22Rv1 (cell line): ENCODE measurements around the gene NANOS3.

ENCODE experiments used
- H3K27ac ChIP-seq: fragments of 450-650 bp; 2 replicates; pipeline ENCODE4 v1.5.1; 2017
- CTCF ChIP-seq: fragments of 450-650 bp; IDR thresholded peaks from 2 replicates; pipeline ENCODE4 v1.5.1; 2017; ENCODE audit warnings: mild to moderate bottlenecking
- ZFX ChIP-seq: fragments of 450-650 bp; IDR thresholded peaks from 2 replicates; pipeline ENCODE4 v1.6.1; 2017; ENCODE audit warnings: antibody characterized with exemption, borderline replicate concordance

The NANOS3 gene

GRCh38 chr19:13887018-13887436 is 10.1 kb downstream of the NANOS3 start:
- H3K27ac ChIP-seq: no peak overlapping the region
- TF ChIP-seq CTCF: no peak

- H3K27ac ChIP-seq: no peak overlapping the region
- TF ChIP-seq ZFX (no peak), CTCF (no peak)
These were observed 10.6 kb downstream of the NANOS3 start for GRCh38 chr19:13887517-13887916.

- H3K27ac ChIP-seq: no peak overlapping the region
- no peak for TF ChIP-seq ZFX
- TF ChIP-seq CTCF: no peak
These were observed 11.3 kb downstream of the NANOS3 start for GRCh38 chr19:13888281-13888680.

- H3K27ac ChIP-seq: no peak overlapping the region
- TF ChIP-seq ZFX (no peak), CTCF (no peak)
These were observed 13.2 kb downstream of the NANOS3 start for GRCh38 chr19:13890136-13890535.

- no peak for TF ChIP-seq ZFX
- TF ChIP-seq CTCF: no peak
- no peak overlapping the region for H3K27ac ChIP-seq
These were observed 15.9 kb downstream of the NANOS3 start for GRCh38 chr19:13892870-13893269.

GRCh38 chr19:13894552-13894951 is 17.6 kb downstream of the NANOS3 start:
- no peak overlapping the region for H3K27ac ChIP-seq
- TF ChIP-seq ZFX (no peak), CTCF (no peak)

- no peak overlapping the region for H3K27ac ChIP-seq
- TF ChIP-seq CTCF: no peak
- TF ChIP-seq ZFX: no peak
These were observed 19.3 kb downstream of the NANOS3 start for GRCh38 chr19:13896227-13896626.
